GM10266 (cell line): ENCODE measurements around the gene LAMP5.

Experiments used
- DNase-seq: peaks from one replicate; pipeline ENCODE4 v3.0.0; 2012; ENCODE audit errors: extremely low spot score
- CTCF ChIP-seq: IDR thresholded peaks from 2 replicates; pipeline ENCODE4 v1.5.1; 2012; ENCODE audit warnings: mild to moderate bottlenecking, low read depth; ENCODE audit not compliant: control insufficient read depth, insufficient read depth; ENCODE audit errors: missing control alignments

The LAMP5 gene

GRCh38 chr20:9498322-9498721 is 16.1 kb upstream of the LAMP5 start:
- TF ChIP-seq CTCF: no peak
- no peak for DNase-seq

GRCh38 chr20:9499126-9499899 is 15.1 kb upstream of the LAMP5 start:
- no peak for TF ChIP-seq CTCF
- DNase-seq: no peak

- no peak for DNase-seq
- no peak for TF ChIP-seq CTCF
Observed at GRCh38 chr20:9500121-9500520, 14.3 kb upstream of the LAMP5 start.

DNA sequence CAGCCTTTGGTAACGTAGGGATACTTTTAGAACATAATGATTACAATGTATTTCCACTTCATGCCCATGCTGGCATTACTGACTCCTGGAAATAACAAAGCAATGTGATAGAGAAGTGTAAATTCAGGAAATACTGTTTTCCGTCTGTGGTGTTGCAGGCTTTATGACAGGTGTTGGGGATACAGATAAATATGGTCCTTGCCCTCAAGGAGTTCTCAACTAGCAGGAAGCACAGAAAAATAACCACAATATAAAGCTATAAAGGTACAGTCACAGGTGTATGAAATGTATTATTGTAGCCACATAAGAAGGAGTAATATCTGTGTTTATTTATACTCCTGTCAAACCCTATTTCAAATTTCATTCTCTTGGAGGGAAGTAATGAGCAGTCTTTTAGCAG is 12.9 kb upstream of the LAMP5 start:
- TF ChIP-seq CTCF: no peak
- DNase-seq: no peak

DNA sequence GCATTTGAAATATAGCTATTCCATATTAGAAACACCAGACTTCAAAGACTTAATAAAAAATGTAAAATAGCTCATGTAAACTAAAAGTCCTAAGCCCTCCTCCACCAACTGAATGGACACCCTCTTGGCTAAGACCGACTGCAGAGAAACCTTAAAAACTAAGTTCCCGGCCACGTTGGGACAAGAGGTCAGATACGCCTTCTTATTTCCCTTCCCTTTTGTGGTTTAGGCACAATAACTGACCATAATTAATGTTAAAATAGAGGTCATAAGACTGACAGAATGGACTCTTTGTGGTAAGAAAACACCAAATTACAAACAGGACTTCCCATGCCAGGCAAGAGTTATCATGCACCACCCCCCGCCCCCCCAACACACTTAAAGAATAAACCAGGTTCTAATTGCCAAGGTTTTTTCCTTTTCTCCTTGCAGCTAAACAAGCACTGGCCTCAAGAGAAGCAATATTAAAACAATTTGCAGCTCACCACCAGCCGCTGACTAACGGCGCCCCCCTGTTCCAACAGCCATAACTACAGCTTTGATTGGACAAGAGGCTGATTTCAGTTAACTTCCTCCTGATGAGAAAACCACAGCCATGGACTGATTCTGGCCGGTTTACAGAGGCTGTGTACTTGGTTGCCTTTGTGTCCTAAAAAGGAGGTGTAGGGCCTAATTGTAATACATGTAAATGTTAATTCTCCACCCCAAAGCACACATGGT is 10.7 kb upstream of the LAMP5 start:
- no peak for TF ChIP-seq CTCF
- no peak for DNase-seq

DNA sequence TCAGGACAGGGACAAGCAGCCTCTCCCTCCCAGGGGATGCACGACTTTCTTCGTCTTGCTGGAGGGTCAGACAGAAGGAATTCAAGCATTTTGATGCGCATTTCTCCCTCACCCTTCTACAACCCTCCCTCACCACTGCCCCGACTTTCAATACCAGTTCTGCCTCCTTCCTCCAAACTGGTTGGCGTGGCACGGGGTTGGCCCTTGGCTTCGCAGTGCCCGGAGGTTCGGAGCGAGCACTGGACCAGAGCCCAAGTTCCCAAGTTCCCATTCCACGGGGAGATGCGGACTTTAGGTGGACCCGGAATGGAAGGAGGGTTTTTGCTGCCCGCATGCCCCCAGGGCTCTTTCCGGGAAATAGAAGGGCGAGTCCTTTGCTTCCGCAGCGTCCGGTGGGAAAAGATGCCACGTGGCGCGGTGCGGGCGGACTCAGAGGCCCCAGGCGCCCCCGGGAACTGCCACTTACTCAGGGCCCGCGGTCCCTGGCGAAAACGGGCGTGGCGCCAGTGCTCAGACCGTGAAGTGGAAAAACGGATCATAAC is 8.0 kb upstream of the LAMP5 start:
- TF ChIP-seq CTCF: no peak
- DNase-seq: no peak

- no peak for DNase-seq
- TF ChIP-seq CTCF: no peak
Observed at GRCh38 chr20:9506964-9507369, 7.4 kb upstream of the LAMP5 start.
